ENCODE results near the gene BBLN. TPM values are rescaled to one million over a fixed set of nuclear protein-coding genes. Genes with fewer than 3 reads are reported as not detected.

BBLN gene
- total RNA-seq, 2 experiments from 2014 or later, result 53.6 to 55.9 TPM

DNA sequence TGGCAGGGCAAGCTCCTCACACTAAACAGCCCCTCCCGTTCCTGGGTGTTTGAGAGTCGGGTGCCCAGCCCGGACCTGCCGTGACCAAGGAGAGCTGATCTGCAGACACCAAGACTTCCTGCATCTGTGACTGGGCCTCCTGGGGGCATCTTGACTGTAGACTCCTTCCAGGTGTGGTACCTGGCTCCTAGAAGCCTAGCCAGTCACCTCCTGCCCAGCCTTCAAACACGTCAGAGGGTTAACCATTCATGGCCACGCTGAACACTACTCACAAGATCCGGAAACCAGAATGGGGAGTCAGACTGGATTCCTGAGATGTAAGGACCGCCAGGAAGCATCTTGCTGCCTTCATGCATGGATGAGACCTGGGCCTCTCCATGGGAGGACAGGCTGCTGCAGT lies 14.5 kb upstream of the BBLN start:
- CTCF ChIA-PET, result no interaction called here
- no peak for DNase-seq
- H3K27ac Mint-ChIP-seq, result no peak overlapping the region
- no peaks in the 10 kb centered on the region for H3K36me3 Mint-ChIP-seq (ENCODE audit: low read depth)
- no peaks in the 10 kb centered on the region for H3K36me3 ChIP-seq (ENCODE audit: insufficient read depth, low read length)
- no peak overlapping the region for H3K4me3 ChIP-seq (ENCODE audit: low read length)
- POLR2A ChIA-PET, result interaction anchor here (0.6 kb wide), 1 partner anchor 13 kb away, joined by 4 read pairs; no protein-coding TSS in a partner anchor
- no peak overlapping the region for H3K27ac ChIP-seq (ENCODE audit: low read depth in 1 of 2, low read length in 2 of 2)
- H3K4me3 Mint-ChIP-seq, result no peak overlapping the region
- no peaks in the 10 kb centered on the region for H3K27me3 ChIP-seq (ENCODE audit: control insufficient read depth in 1 of 2, insufficient read depth in 2 of 2, low read length in 2 of 2)
- H3K4me1 ChIP-seq (ENCODE audit: insufficient read depth, low read length), result peaks cover 15% of the 10 kb centered on the region
- H3K9me3 ChIP-seq (ENCODE audit: control insufficient read depth in 1 of 2, insufficient read depth in 1 of 2, low read length in 2 of 2), result no peaks in the 10 kb centered on the region
- no peak for ATAC-seq (ENCODE audit: poor library complexity)
- H3K4me1 Mint-ChIP-seq (ENCODE audit: low read depth), result peaks cover 13% of the 10 kb centered on the region
- TF ChIP-seq, protein P1, sequence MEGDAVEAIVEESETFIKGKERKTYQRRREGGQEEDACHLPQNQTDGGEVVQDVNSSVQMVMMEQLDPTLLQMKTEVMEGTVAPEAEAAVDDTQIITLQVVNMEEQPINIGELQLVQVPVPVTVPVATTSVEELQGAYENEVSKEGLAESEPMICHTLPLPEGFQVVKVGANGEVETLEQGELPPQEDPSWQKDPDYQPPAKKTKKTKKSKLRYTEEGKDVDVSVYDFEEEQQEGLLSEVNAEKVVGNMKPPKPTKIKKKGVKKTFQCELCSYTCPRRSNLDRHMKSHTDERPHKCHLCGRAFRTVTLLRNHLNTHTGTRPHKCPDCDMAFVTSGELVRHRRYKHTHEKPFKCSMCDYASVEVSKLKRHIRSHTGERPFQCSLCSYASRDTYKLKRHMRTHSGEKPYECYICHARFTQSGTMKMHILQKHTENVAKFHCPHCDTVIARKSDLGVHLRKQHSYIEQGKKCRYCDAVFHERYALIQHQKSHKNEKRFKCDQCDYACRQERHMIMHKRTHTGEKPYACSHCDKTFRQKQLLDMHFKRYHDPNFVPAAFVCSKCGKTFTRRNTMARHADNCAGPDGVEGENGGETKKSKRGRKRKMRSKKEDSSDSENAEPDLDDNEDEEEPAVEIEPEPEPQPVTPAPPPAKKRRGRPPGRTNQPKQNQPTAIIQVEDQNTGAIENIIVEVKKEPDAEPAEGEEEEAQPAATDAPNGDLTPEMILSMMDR (IDR thresholded peaks at IDR 0.05), result no peak
- intact Hi-C loops (cut with DNase I, micrococcal nuclease), result no loop called here
- H3K9me3 Mint-ChIP-seq, result no peaks in the 10 kb centered on the region
- H3K27me3 Mint-ChIP-seq, result no peaks in the 10 kb centered on the region

DNA sequence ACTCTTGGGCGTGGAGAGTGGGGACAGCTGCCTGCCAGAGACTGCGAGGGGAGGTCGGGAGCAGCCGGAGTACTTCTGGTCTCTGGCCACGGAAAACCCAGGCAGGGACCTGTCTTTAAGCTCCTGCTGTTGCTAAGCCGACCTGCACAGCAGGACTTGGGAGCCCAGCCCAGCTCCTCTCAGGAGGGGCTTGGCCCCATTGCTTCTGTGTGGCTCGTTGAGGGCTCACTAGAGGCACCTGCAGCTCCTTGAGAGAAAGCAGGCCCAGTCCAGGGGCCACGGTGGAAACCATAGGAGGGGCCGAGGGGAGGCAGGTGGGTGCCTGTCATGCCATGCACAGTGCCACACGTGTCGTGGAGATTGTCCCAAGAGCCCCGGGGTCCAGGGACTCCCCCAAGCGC lies 14.1 kb upstream of the BBLN start:
- POLR2A ChIA-PET, result interaction anchor here (0.6 kb wide), 1 partner anchor 12 kb away, joined by 4 read pairs; no protein-coding TSS in a partner anchor
- Mint-ChIP-seq H3K4me1 (ENCODE audit: low read depth) (peaks cover 13% of the 10 kb centered on the region), H3K27me3 (no peaks in the 10 kb centered on the region), H3K9me3 (no peaks in the 10 kb centered on the region), H3K27ac (no peak overlapping the region), H3K4me3 (no peak overlapping the region), H3K36me3 (ENCODE audit: low read depth) (no peaks in the 10 kb centered on the region)
- ATAC-seq (ENCODE audit: poor library complexity) (no peak), DNase-seq (no peak)
- intact Hi-C loops (cut with DNase I, micrococcal nuclease), result no loop called here
- no peaks in the 10 kb centered on the region for H3K9me3 ChIP-seq (ENCODE audit: control insufficient read depth in 1 of 2, insufficient read depth in 1 of 2, low read length in 2 of 2)
- H3K4me1 ChIP-seq (ENCODE audit: insufficient read depth, low read length), result peaks cover 15% of the 10 kb centered on the region
- TF ChIP-seq, protein P1 (IDR thresholded peaks at IDR 0.05), result no peak
- no peaks in the 10 kb centered on the region for H3K36me3 ChIP-seq (ENCODE audit: insufficient read depth, low read length)
- CTCF ChIA-PET, result no interaction called here
- H3K27ac ChIP-seq (ENCODE audit: low read depth in 1 of 2, low read length in 2 of 2), result no peak overlapping the region
- no peak overlapping the region for H3K4me3 ChIP-seq (ENCODE audit: low read length)
- H3K27me3 ChIP-seq (ENCODE audit: control insufficient read depth in 1 of 2, insufficient read depth in 2 of 2, low read length in 2 of 2), result no peaks in the 10 kb centered on the region

DNA sequence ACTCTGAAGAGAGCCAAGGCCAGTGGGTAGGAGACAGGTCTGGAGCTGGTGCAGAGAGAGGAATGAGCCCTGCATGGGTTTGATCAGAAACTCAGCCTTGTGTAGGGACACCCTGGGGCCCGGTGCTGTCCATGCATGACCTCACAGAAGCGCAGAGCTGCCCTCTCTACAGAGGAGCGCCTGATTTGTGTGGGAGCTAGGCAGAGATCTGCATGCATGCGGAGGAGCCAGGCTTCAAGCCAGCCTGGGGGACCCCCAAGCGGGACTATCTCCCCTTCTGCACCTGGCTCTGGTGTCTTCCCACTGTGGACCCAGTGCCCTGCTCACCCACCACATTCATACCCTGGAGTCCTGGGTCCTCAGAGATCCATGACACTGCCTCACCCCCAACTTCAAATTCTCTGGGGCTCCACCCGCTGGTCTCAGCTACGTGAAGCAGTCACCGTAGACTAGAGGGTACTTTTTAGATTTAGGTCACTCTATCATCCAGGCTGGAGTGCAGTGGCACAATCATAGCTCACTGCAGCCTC lies 13.4 kb upstream of the BBLN start:
- CTCF ChIA-PET, result no interaction called here
- Histone ChIP-seq H3K36me3 (ENCODE audit: insufficient read depth, low read length) (no peaks in the 10 kb centered on the region), H3K4me3 (ENCODE audit: low read length) (no peak overlapping the region), H3K27ac (ENCODE audit: low read depth in 1 of 2, low read length in 2 of 2) (no peak overlapping the region), H3K4me1 (ENCODE audit: insufficient read depth, low read length) (peaks cover 13% of the 10 kb centered on the region), H3K27me3 (ENCODE audit: control insufficient read depth in 1 of 2, insufficient read depth in 2 of 2, low read length in 2 of 2) (no peaks in the 10 kb centered on the region), H3K9me3 (ENCODE audit: control insufficient read depth in 1 of 2, insufficient read depth in 1 of 2, low read length in 2 of 2) (no peaks in the 10 kb centered on the region)
- peaks cover 12% of the 10 kb centered on the region for H3K4me1 Mint-ChIP-seq (ENCODE audit: low read depth)
- intact Hi-C loops (cut with DNase I, micrococcal nuclease), result no loop called here
- DNase-seq (no peak), ATAC-seq (ENCODE audit: poor library complexity) (no peak)
- H3K27ac Mint-ChIP-seq, result no peak overlapping the region
- no peaks in the 10 kb centered on the region for H3K36me3 Mint-ChIP-seq (ENCODE audit: low read depth)
- H3K27me3 Mint-ChIP-seq, result no peaks in the 10 kb centered on the region
- POLR2A ChIA-PET, result no interaction called here
- no peak overlapping the region for H3K4me3 Mint-ChIP-seq
- TF ChIP-seq, protein P1 (IDR thresholded peaks at IDR 0.05), result no peak
- H3K9me3 Mint-ChIP-seq, result no peaks in the 10 kb centered on the region
